D721Med (cell line): ENCODE data around the gene CALN1.

Experiments used
- DNase-seq: peaks from one replicate; pipeline ENCODE4 v3.0.0; 2011; ENCODE audit warnings: low spot score; ENCODE audit not compliant: insufficient read length
- FAIRE-seq: peaks from 2 replicates; lab custom pipeline; 2011; peaks lifted over from hg19 to GRCh38; lab: Jason Lieb, UNC
- TF ChIP-seq, protein P1 (sequence below): IDR thresholded peaks from 2 replicates; pipeline ENCODE4 v1.5.1; 2012; ENCODE audit warnings: mild to moderate bottlenecking, control low read depth; ENCODE audit not compliant: insufficient read depth; ENCODE audit errors: missing control alignments

Gene CALN1

DNA sequence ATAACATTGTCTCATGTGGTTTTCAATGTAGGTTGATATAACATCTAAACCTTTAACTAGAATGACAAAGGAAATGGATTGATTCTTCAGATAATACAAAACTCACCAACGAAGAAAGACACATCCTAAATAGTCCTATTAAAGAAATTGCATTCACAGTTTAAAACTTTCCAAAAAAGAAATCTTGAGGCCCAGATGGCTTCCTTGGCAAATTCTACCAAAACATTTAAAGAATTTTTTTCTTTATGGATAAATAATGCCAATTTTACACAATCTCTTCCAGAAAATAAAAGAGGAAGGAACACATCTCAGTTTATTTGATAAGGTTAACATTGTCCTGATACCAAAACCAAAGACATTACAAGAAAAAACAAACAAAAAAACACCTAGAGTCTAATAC, 349.5 kb downstream of the CALN1 start:
- TF ChIP-seq, protein P1, sequence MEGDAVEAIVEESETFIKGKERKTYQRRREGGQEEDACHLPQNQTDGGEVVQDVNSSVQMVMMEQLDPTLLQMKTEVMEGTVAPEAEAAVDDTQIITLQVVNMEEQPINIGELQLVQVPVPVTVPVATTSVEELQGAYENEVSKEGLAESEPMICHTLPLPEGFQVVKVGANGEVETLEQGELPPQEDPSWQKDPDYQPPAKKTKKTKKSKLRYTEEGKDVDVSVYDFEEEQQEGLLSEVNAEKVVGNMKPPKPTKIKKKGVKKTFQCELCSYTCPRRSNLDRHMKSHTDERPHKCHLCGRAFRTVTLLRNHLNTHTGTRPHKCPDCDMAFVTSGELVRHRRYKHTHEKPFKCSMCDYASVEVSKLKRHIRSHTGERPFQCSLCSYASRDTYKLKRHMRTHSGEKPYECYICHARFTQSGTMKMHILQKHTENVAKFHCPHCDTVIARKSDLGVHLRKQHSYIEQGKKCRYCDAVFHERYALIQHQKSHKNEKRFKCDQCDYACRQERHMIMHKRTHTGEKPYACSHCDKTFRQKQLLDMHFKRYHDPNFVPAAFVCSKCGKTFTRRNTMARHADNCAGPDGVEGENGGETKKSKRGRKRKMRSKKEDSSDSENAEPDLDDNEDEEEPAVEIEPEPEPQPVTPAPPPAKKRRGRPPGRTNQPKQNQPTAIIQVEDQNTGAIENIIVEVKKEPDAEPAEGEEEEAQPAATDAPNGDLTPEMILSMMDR, result no peak
- no peak for FAIRE-seq
- no peak for DNase-seq

DNA sequence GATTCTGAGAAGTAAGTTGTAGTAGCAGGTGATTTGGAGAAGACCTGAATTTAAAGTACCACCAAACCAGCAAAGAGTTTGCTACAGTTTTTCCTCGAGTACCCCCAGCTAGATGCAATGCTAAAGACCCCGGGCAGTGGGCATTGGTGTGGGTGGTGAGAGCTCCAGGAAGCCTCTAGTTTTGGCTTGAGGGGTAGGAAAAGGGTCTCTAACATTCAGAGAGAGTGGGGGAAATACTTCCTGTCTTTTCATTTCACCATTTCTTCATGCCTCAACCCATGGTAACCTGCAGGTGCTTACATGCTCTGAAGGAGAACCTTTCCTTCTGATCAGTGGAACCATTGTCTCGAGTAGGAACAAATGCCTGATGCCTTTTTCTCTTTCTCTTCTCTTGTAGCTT, 352.2 kb downstream of the CALN1 start:
- no peak for DNase-seq

DNA sequence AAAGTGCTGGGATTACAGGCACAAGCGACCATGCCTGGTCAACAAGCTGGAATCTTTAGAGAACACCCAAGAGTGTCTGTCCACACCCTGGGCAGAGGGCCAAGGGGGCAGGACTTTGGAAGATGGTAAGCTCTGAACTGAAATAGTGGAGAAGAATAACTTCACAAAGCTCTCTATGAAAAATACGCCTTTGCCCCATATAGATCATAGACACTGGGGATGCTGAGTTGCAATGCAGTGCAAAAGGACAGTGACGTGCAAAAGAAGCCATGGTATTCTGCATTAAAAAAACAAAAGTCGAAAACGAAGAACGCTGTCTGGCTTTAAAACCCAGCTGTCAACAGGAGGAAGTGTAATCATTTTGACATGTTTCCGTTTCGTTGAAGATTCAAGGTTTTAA, 353.6 kb downstream of the CALN1 start:
- TF ChIP-seq, protein P1, result no peak
- no peak for FAIRE-seq
- DNase-seq, result no peak

More for the DNA sequence above, 352.2 kb downstream of the CALN1 start:
- no peak for FAIRE-seq
- TF ChIP-seq, protein P1, result no peak

DNA sequence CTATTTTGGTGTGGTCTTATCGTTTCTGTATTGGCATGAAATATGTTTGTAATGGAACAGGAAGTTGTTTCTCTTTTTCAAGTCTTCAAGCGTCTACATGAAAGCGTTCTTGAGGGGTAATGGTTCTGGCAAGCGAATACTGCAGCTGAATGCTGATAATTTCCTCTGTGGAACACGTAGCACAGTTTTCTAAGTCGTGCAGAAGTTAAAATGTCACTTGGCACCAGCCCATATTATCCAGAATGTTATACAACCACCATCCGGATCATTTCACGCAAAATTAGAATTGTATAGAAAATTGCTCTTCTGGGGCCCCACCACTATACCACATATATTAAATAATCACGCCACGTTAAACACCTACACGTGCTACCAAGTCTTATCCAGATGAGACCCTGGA, 354.3 kb downstream of the CALN1 start:
- TF ChIP-seq, protein P1, result no peak
- FAIRE-seq, result no peak
- DNase-seq, result no peak

DNA sequence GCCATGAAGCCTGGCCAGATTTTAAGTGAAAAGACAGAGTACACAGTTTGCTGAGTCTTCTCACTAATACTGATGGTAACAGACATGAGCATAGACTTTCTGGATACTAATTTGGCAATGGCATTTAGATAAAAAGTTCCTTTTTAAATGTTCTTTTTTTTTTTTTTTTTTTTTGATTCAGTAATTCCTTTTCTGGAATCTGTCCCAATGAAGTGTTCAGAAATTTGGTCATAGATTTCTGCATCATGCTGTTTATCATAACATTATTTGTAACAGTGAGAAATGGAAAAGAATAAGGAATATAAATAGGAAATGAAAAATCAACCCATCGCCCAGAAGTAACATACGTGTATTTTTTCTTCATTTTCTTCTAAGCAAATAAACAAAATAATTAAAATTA, 354.9 kb downstream of the CALN1 start:
- TF ChIP-seq, protein P1, result no peak
- DNase-seq, result no peak
- FAIRE-seq, result no peak

DNA sequence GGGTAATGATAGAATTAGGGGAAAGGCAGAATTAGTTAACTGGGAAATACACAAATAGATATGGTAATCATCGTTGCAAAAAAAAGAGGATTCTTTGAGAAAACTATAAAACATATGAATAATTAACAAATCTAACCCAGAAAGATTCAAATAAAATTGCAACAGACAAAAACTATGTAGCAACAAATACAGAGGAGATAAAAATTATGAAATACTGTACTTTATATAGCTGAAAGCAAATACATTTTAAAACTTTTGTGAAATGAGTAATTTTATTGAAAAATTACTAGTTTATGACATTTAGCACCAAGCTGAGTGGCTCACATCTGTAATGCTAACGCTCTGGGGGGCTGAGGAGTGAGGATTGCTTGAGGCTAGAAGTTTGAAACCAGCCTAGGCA, 356.7 kb downstream of the CALN1 start:
- FAIRE-seq (no peak), DNase-seq (no peak)
- TF ChIP-seq, protein P1, result no peak

DNA sequence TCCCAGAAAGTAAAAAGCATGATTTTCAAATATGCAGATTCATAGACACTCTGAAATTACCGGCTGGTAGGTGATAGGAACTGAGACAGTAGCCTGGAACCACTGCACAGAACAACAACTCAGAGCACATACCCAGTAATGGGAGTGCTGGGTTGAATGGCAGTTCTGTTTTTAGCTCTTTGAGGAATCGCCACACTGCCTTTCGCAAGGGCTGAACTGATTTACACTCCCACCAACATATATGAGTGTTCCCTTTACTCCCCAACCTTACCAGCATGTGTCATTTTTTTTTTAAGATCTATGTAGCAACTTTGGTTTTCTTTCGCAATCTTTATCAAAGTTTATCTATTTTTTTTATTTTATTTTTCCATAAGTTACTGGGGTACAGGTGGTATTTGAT, 358.8 kb downstream of the CALN1 start:
- FAIRE-seq (no peak), DNase-seq (no peak)
- TF ChIP-seq, protein P1, result no peak
